Measurements from ENCODE around the gene B4GALNT4.
"Not testable (repeated sequence)": the region's sequence is repeated elsewhere in the genome, so short reads cannot be mapped to it uniquely, and the experiment has no call there.

Gene B4GALNT4

DNA sequence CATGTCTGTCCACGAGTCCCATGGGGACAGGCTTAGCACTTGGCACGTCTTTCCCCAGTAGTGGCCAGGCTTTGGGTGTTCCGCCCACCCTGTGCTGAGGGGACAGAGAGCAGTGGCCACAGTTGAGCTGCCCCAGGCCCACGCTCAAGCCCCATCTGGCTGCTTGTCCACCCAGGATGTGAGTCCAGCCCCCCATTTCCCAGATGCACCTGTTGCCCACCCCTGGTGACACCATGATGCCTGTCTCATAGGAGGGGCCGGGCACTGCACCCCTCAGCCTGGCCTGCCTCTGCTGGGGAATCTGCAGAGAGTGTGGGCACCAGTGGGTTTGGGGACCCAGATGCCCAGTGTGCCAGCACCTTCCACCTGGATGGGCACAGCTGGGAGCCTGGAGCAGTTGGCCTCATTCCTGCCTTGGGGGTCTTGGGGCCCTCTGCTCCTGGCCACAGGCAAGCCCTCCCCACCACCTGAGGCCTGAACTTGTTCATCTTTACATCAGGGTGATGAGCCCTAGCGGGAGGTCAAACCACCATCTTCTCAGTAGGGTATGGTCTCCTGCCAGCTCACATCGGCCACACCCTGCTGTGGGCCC lies 39.8 kb downstream of the B4GALNT4 start:
- no peak for DNase-seq

DNA sequence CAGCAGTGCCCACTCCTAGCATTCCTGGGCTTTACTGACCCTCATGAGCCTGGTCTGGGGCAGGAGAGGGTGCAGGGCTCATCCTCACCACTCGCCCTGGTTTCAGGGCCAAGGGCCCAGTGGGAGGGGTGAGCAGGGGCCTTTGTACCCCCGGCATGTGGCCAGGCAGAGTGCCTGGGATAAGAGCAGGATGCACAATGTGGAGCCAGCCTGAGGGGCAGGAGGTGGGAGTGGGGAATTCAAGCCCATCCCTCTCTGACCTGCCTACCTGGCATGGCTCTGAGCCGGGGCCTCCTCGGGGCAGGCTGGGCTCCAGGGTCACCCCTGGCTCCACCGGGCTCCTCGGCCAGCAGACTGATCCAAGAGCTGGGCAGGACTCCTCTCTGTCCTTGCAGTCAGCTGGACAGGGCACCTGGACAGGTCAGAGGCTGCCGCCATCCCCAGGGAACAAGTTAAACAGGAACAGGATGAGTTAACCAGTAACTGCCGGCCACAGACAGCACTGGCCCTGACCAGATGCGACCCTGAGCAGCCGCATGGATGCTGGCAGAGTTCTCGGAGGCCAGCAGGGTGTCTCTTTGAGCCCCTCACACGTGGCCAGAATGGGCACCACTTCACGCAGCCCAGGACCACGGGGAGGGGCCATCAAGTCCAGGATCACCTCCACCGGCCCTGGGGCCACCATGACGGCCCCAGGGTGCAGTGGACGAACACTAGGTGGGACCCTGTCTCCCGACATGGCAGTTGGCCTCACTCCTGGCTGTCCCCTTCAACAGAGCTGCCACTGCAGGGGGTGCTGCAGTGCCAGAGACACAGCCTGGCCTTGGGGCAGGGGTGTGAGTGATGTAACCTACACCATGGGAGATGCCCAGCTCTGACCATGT lies 40.5 kb downstream of the B4GALNT4 start:
- no peak for DNase-seq

- DNase-seq = not testable (repeated sequence)
Observed at GRCh38 chr11:410711-411110, 41.4 kb downstream of the B4GALNT4 start.

DNA sequence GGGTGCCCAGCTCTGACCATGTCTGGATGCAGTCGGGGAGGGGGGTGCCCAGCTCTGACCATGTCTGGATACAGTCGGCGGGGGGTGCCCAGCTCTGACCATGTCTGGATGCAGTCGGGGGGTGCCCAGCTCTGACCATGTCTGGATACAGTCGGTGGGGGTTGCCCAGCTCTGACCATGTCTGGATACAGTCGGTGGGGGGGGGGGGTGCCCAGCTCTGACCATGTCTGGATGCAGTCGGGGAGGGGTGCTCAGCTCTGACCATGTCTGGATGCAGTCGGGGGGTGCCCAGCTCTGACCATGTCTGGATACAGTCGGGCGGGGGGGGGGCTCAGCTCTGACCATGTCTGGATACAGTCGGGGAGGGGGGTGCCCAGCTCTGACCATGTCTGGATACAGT lies 42.2 kb downstream of the B4GALNT4 start:
- not testable (repeated sequence) for DNase-seq

- DNase-seq = no peak
Observed at GRCh38 chr11:412641-413119, 43.4 kb downstream of the B4GALNT4 start.

DNA sequence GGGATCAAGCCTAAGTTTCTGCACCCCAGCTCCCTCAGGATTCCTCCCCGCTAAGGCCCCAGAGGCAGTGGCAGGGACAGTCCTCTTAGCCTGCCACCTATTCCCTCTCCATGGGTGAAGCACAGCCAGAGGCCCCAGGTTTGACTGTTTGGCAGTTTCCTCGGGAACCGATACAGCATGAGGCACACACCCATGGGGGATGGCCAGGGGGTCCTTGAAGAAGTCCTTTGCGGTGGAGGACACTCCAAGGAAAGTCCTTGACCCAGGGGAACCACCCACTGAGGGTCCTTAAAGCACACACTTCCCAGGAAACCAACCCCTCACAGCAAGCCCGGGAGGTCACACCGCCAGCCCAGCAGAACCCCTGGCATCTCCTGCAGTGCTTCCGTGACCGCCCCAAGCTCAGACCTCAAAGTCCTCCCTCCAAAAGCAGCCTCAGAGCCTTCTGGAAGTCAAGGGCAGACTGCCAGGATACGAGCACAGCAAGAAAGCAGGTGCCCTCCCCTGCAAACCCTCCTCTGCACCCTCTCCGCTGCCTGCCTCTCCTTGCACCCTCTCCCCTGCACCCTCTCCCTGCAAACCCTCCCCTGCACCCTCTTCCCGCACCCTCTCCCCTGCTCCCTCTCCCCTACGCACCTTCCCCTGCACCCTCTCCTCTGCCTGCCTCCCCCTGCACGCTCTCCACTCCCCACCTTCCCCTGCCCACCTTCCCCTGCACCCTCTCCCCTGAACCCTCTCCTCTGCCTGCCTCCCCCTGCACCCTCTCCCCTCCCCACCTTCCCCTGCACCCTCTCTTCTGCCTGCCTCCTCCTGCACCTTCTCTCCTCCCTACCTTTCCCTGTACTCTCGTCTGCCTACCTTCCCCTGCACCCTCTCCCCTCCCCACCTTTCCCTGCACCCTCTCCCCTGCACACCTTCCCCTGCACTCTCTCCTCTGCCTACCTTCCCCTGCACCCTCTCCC lies 44.1 kb downstream of the B4GALNT4 start:
- no peak for DNase-seq

GRCh38 chr11:414318-414857 lies 45.1 kb downstream of the B4GALNT4 start:
- DNase-seq = no peak

DNA sequence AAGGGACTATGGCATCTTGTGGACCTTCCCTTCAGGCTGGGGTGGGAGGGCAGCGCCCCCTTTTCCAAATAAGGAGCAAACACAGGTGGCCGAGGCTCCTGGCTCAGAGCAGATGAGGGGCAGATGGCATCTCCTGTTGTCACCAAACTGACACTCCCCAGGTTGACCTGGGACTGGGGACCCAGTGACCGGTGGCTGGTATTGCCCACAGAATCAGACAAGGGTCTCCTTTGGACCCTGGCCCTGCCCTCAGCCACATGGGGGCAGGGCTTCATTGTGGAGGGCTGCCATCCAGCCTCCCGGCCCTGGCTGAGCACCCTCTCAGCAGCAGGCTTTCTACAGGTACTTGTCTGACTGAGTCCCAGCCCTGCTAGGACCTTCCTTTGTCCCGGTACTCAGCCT lies 46.3 kb downstream of the B4GALNT4 start:
- no peak for DNase-seq

- no peak for DNase-seq
Observed at GRCh38 chr11:416051-416756, 46.9 kb downstream of the B4GALNT4 start.

DNA sequence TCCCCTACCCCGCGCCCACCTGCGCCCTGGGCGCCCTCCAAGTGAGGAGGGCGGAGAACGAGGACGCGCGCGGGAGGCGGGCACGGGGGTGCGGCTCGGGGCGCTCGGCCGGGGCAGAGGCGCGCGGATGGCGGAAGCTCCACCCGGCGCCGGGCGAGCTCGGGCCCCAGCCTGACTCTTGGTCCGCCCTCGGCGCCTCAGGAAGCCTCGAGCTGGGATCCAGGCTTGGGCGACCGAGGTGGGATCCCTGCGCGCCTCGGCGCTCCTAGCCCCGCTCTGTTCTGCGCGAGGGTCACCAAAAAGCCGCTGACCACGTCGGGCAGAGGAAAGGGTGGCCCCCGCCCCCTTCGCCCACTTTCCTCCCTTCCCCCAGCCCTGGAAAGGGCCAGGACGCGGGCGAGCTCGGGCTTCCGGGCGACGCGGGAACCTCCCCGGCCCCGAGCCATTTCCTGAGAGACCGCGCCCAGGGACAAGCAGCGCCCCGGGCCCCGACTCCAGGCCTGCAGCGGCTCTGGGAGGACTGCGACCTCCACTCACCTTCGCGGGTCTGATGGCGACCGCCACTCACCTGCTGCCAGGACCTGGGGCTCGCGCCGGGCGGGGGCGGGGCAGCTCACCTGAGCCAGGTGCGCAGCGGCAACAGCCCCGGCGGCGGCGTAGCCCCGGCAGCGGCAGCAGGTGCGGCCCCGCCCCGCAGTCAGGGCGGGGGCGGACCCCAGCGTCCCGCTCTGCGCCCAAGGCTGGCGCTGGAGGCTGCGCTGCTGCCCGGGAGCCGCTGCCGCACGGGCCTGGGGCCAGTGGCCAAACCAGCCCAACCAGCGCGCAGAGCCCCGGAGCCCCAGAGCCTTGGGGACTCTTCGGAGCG lies 47.7 kb downstream of the B4GALNT4 start:
- DNase-seq = peak; percentile 49

- DNase-seq = no peak
Observed at GRCh38 chr11:417652-418342, 48.5 kb downstream of the B4GALNT4 start.

DNA sequence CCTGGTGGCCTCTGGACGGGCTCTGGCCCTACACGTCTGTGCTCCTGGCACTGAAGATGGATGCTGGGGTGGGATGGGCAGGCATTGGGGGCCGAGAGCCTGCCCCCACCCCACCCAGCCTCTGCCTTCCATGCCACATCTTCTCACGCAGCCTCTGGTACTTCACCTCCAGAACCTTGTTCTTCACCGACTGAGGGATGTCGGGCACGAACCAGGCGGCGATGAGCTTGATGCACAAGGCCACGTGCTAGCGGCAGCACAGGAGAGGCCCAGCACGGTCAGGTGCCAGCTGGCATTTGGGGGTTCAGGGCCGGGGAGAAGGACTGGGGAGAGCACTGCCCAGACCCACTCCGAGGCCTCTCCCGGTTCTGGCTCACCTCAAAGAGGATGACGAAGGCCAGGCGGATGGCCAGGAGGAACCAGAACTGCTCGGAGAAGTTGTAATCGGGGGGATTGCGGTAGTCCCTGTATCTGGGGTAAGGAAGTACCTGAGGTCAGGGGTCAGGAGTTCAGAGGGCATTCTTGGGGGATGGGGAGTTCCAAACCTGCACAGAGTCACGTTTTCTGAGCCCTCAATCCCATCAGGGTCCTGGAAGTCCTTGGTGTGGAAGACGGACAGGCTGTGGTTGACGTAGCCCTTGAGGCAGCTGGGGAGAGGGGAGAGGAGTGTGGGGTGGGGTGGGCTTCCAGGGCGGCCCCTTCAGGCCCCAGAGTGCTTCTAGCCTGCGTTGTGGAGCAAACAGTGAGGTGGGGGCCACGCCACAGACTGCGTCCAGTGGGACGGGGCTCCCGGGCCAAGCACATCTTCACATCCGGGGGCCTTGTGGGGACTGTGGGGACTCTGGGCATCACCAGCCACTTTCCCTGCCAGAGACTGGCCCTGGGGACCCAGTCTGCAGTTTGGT lies 49.3 kb downstream of the B4GALNT4 start:
- DNase-seq = no peak

DNA sequence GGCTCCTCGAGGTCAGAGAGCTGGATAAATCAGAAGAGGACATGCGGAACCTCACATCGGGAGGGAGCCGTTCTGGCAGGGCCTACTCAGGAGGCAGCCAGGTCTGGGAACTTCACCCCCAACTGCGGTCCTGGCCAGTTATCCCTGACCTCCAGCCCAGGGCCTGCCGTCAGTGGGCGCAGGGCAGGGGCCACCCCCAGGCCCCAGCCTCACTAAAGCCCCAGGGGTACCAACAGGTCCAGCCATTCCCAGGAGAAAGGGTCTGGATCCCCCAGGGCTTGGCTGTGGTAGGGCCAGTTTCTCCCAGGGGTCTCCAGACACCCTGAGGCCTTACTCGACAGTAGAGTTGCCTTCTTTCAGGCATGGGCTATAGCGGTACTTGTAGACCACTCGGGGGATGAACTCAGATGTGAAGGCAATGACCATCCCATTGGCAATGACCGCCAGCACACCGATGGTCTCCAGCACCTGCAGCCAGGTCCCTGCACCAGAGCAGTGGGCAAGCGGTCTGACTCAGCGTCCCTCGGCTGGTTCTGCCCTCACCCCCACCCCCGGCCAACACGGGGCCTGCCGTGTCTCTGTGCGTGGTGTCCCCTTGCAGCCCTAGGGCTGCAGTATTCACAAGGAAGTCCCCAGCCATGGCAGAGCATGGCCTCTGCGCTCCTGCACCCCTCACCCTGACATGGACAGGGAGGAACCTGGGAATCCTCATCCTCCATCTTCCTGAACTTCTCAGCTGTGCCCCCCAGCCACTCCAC lies 50.1 kb downstream of the B4GALNT4 start:
- DNase-seq = no peak

GRCh38 chr11:420054-420910 lies 51.0 kb downstream of the B4GALNT4 start:
- no peak for DNase-seq

DNA sequence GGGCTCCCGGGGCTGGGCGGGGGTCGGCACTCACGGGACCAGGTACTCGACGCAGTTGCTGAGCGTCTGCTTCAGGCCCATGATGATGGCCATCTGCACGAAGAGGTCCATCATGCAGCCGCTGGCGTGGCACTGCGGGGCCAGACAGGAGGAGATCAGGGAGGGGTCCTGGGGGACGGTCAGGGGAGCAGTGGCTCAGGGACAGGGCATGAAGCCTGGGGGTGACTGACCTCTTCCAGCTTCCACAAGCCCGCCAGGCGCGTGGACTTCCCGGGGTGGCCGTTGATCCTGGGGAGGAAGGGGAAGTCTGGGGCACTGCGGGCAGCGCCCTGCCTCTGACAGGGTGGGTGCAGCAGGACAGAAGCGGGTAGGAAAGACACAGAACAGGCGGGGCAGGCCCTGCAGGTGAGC lies 51.6 kb downstream of the B4GALNT4 start:
- no peak for DNase-seq

DNA sequence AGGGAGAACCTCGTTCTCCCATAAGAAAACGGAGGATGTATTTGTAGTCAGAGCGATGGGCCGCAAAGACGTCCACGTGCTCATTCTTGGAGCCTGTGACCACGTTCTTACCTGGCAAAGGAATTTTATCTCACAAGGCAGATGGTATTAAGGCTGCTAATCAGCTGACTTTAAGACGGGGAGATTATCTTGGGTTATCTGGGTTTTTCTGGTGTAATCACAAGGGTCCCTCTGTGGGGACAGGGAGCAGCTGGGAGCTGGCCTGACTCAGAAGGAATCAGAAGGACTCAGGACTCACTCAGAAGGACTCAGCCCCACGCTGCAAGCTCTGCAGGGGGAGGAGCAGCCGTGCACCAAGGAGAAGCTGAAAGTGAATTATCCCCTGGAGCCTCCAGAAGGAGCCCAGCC lies 53.0 kb downstream of the B4GALNT4 start:
- DNase-seq = no peak

GRCh38 chr11:424232-424631 lies 54.9 kb downstream of the B4GALNT4 start:
- DNase-seq = no peak

DNA sequence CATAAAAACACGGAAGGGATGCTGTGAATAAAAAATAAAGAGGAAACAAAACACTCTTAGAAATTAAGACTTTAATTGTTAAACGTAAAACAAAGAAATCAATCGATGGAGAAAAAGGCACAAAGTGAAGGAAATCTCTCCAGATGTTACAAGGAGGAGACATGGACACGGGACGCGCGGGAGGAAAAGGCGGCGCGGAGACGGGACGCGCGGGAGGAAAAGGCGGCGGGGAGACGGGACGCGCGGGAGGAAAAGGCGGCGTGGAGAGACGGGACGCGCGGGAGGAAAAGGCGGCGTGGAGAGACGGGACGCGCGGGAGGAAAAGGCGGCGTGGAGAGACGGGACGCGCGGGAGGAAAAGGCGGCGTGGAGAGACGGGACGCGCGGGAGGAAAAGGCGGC lies 55.5 kb downstream of the B4GALNT4 start:
- DNase-seq = not testable (repeated sequence)

Data from EL (cell line).